GM12801 (cell line): ENCODE measurements around the gene TNNC2.

Source experiments
- CTCF ChIP-seq: IDR thresholded peaks from one replicate; pipeline ENCODE4 v1.5.1; 2011; ENCODE audit warnings: control low read depth; ENCODE audit not compliant: insufficient read length; ENCODE audit errors: extremely low read depth

The TNNC2 gene

GRCh38 chr20:45781391-45781931 lies 45.7 kb downstream of the TNNC2 start:
- no peak for TF ChIP-seq CTCF

DNA sequence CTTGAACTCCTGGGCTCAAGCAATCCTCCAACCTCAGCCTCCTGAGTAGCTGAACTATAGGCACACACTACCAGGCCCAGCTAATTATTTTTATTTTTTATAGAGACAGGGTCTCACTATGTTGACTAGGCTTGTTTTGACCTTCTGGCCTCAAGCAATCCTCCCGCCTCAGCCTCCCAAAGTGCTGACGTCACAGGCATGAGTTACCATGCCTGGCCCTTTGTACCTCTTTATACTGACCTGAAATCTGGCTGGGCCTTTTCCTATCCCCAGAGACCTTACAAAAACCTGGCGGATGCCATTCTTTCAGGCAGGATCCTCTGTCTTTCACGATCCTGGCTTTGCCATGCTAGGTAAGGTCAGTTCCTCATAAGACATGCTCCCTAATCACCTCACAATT lies 47.0 kb downstream of the TNNC2 start:
- no peak for TF ChIP-seq CTCF

DNA sequence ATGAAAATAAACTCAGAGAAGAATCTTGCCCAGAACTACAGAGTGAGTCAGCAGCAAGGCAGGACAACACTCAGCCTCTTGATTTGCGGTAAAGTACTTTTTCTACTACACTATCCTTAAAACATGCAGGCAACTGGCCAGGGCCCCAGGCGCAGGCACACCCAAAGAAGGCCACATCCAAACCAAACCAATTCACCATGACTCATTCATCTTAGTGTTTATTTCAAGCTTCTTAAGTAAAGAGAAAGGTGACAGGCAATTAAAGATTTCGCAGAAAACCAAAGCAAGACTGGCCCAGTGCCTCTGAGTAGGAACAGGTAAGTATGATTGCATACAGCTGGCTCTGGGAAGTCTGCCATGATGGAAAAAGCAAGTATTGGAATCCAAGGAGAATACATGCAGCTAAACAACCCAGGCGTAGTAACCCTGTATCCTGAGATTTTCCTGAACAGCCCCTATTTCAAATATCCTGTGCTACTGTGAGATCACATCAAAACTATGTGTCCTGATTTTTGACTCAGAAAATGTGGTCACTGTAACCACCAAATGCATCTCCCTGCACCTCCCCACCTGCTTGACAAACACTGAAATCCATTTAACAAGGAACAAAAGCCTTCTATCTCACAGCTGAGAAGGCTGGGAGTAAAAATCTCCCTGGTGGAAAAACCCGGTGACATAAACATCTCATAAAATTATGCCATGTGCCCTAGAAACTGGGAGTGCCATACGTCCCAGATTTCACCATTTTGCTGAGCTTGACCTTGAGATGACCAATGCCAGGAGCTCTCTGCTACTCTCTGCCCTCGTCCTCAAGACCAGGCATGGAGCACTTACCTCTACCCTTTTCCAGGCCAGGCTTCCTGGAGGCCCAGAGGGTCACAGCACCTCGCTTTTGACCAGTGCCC lies 47.8 kb downstream of the TNNC2 start:
- no peak for TF ChIP-seq CTCF

- TF ChIP-seq CTCF, result no peak
Observed at GRCh38 chr20:45776931-45777330, 50.2 kb downstream of the TNNC2 start.

GRCh38 chr20:45775411-45775810 lies 51.7 kb downstream of the TNNC2 start:
- no peak for TF ChIP-seq CTCF

DNA sequence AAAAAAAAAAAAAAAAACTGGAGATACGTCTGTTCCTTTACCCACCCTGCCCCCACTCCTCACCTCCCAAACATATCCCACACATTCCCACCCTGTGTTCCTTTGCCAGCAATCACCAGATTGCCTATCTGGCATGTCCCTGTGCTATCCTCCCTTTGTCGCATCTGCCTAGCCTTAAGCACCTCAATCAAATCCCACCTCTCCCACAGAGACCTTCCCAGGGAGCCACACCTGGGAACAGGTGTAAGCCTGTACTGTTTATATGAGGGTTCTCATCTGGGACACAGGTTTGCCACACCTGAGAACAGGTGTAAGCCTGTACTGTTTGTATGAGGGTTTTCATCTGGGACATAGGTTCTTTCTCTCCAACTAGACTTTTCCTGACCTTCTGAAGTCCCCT lies 52.2 kb downstream of the TNNC2 start:
- TF ChIP-seq CTCF, result no peak
